ES-I3 (cell line): ENCODE data around the gene C9orf153.

ENCODE experiments used
- H3K36me3 ChIP-seq: 2 replicates; pipeline ENCODE4 v1.6.1; 2013; ENCODE audit warnings: mild to moderate bottlenecking, low read length, control low read depth, moderate library complexity; ENCODE audit not compliant: insufficient read depth
- H3K4me1 ChIP-seq: 2 replicates; pipeline ENCODE4 v1.6.1; 2013; ENCODE audit warnings: mild to moderate bottlenecking, control low read depth, low read length; ENCODE audit not compliant: insufficient read depth
- H3K9ac ChIP-seq: 2 replicates; pipeline ENCODE4 v1.6.1; 2013; ENCODE audit warnings: low read depth, mild to moderate bottlenecking, low read length, moderate library complexity
- H3K9me3 ChIP-seq: 2 replicates; pipeline ENCODE4 v1.6.1; 2013; ENCODE audit warnings: mild to moderate bottlenecking, low read length, moderate library complexity; ENCODE audit not compliant: control insufficient read depth, insufficient read depth

The C9orf153 gene

DNA sequence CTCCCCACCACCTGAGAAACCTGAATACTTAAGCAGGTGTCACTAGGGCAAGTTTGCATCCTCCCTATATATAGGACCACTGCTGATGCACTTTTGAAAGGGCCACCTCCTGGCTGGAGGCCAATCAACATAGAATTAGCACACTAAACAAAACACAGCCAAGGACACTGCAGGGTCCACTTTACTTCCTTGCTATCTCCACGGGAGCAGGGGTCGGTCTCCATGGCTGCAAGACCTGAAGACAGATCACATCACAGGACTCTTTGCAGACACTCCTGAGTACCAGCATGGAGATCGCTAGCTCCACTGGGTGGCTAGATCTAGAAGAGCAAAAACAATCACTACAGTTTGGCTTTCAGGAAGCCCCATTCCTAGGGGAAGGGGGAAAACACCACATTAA, 72.3 kb downstream of the C9orf153 start:
- peaks cover 4% of the 10 kb centered on the region; the same call in 1 of the 2 replicates for H3K9me3 ChIP-seq
- peaks cover 2% of the 10 kb centered on the region; the same call in 1 of the 2 replicates for H3K4me1 ChIP-seq
- no peak overlapping the region for H3K9ac ChIP-seq
- no peaks in the 10 kb centered on the region for H3K36me3 ChIP-seq

DNA sequence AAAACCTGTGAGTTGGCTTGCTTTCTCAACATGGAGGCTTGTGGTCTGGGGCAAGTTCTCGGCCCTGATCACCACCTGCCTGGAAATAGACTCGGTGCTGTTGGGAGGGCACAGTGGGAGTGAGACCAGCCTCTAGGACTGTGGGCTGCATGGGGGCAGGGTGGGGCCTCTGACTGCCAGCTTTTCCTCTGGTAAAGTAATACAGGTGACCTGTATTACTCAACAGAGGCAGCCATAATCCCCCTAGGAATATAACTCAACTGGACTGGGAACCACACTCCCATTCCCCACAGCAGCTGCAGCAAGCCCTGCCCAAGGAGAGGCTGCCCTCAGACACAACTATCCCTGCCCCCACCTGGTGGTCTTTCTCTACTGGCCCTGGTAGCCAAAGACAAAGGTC, 72.8 kb downstream of the C9orf153 start:
- no peaks in the 10 kb centered on the region for H3K36me3 ChIP-seq
- peaks cover 7% of the 10 kb centered on the region; the same call in 1 of the 2 replicates for H3K4me1 ChIP-seq
- peaks cover 4% of the 10 kb centered on the region; the same call in 1 of the 2 replicates for H3K9me3 ChIP-seq
- H3K9ac ChIP-seq: no peak overlapping the region

DNA sequence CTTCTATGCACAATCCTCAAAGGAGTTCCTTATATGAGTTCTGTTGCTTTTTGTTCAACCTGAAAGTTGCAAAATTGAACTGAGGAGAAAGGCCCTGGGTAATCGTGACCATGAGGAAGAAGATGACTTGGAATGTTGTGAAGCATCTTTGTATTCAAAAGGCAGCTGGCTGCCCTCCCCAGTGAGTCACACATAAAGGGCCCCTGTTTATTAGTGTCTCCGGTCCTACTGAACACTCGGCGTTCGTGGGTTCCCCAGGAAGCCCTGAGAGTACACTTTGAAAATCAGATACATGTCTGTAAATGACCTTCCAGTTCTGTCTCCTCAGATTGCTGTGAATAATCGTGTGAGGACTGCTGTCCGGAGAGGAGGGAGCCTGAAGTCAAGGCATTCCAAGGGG, 73.6 kb downstream of the C9orf153 start:
- H3K9me3 ChIP-seq: peaks cover 4% of the 10 kb centered on the region; the same call in 1 of the 2 replicates
- H3K4me1 ChIP-seq: peaks cover 8% of the 10 kb centered on the region; the same call in 1 of the 2 replicates
- no peak overlapping the region for H3K9ac ChIP-seq
- H3K36me3 ChIP-seq: no peaks in the 10 kb centered on the region

GRCh38 chr9:86184138-86184524, 75.3 kb downstream of the C9orf153 start:
- peaks cover 4% of the 10 kb centered on the region; the same call in 1 of the 2 replicates for H3K9me3 ChIP-seq
- H3K9ac ChIP-seq: no peak overlapping the region
- peaks cover 18% of the 10 kb centered on the region for H3K4me1 ChIP-seq
- H3K36me3 ChIP-seq: no peaks in the 10 kb centered on the region

- H3K36me3 ChIP-seq: no peaks in the 10 kb centered on the region
- H3K4me1 ChIP-seq: peaks cover 18% of the 10 kb centered on the region
- H3K9ac ChIP-seq: no peak overlapping the region
- peaks cover 4% of the 10 kb centered on the region; the same call in 1 of the 2 replicates for H3K9me3 ChIP-seq
These were observed 76.0 kb downstream of the C9orf153 start for GRCh38 chr9:86183229-86184137.

- no peaks in the 10 kb centered on the region for H3K36me3 ChIP-seq
- peaks cover 18% of the 10 kb centered on the region for H3K4me1 ChIP-seq
- H3K9me3 ChIP-seq: no peaks in the 10 kb centered on the region
- H3K9ac ChIP-seq: no peak overlapping the region
These were observed 77.8 kb downstream of the C9orf153 start for GRCh38 chr9:86181379-86182315.

DNA sequence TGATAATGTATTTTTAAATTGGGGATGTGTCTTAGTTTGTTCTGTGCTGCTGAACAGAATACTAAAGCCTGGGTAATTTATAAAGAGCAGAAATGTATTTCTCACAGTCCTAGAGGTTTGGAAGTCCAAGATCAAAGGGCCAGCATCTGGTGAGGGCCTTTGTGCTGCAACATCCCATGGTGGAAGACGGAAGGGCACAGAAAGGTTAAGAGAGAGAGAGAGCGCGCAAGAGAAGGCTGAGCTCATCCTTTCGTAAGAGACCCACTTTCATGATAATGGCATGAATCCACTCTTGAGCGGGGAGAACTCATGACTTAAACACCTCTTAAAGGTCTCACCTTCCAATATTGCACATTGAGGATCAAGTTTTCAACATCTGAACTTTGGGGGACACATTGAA, 81.0 kb downstream of the C9orf153 start:
- Histone ChIP-seq H3K36me3 (no peaks in the 10 kb centered on the region), H3K9ac (no peak overlapping the region), H3K9me3 (no peaks in the 10 kb centered on the region), H3K4me1 (peaks cover 18% of the 10 kb centered on the region)

DNA sequence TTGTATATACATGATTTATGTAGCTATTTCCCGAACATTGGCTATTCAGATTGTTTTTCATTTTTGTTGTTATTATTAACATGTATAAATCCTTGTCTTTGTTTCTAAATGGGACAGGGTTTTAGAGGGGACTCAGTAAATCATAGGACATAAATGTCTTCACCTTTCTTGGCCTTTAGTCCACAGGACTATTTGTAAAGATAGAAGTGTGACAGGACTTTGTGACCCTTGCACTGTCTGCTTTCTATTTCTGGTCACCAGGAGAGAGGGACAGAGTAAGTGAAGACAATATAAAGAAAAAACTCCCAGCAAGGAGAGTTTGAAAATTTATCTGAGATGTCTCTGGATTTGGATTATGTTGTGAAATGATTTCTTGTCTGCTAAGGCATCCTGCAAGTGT, 81.5 kb downstream of the C9orf153 start:
- H3K9me3 ChIP-seq: no peaks in the 10 kb centered on the region
- H3K9ac ChIP-seq: no peak overlapping the region
- peaks cover 18% of the 10 kb centered on the region for H3K4me1 ChIP-seq
- no peaks in the 10 kb centered on the region for H3K36me3 ChIP-seq

- no peaks in the 10 kb centered on the region for H3K9me3 ChIP-seq
- H3K9ac ChIP-seq: no peak overlapping the region
- peaks cover 10% of the 10 kb centered on the region for H3K4me1 ChIP-seq
- no peaks in the 10 kb centered on the region for H3K36me3 ChIP-seq
These were observed 83.0 kb downstream of the C9orf153 start for GRCh38 chr9:86176468-86176867.

- no peaks in the 10 kb centered on the region for H3K9me3 ChIP-seq
- H3K4me1 ChIP-seq: peaks cover 10% of the 10 kb centered on the region
- H3K9ac ChIP-seq: no peak overlapping the region
- no peaks in the 10 kb centered on the region for H3K36me3 ChIP-seq
These were observed 83.6 kb downstream of the C9orf153 start for GRCh38 chr9:86175743-86176456.

DNA sequence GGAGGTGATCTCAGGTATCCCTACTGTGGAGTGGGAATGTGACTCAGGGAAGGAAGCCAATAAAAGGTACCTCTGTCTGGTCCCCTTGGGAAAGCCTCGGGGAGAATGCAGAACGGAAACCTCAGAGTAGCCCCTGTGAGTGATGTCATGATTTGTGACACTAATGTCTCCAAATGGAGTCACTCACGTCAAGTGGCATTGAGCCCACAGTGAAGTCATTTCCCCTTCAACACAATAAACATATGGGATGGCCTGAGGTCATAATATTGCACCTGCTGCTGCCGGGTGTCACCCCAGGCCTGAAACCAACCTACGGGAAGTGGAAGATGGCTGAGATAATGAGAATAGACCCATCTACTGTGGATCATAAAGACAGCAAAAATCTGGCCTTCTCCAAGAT, 84.2 kb downstream of the C9orf153 start:
- Histone ChIP-seq H3K9ac (no peak overlapping the region), H3K36me3 (no peaks in the 10 kb centered on the region), H3K4me1 (peaks cover 3% of the 10 kb centered on the region), H3K9me3 (no peaks in the 10 kb centered on the region)
